K562 (cell line): ENCODE results near the gene SLAMF9. TPM values are rescaled to one million over a fixed set of nuclear protein-coding genes. Genes with fewer than 3 reads are reported as not detected.

Experiments
- ATAC-seq: fragments of 200-7000 bp; cut with Tn5 transposase; 3 replicates; pipeline ENCODE4 v1.9.1; 2020; ENCODE audit warnings: moderate library complexity
- BruUV-seq: library from RNA; stranded (reverse); fragments of 400-500 nt; replicated peaks from 2 replicates; lab custom pipeline; 2021; lab: Mats Ljungman, UMichigan
- CTCF ChIA-PET: fragments of 300-600 bp; formaldehyde crosslinking; extraction: SDS; loops from one replicate; lab custom pipeline; 2021; ENCODE audit warnings: low intra/inter-chr PET ratio; lab: Yijun Ruan, JAX
- POLR2A ChIA-PET: fragments of 300-600, 350-650 bp; sonication (Branson Sonifier 250); formaldehyde crosslinking; extraction: SDS; loops from one replicate; lab custom pipeline; 2021; ENCODE audit warnings: antibody characterized with exemption, inconsistent platforms; lab: Yijun Ruan, JAX
- DNase-seq, 4 experiments: peaks; one replicate each; pipeline versions ENCODE4 v3.0.0 to v3.0.0-alpha.2; 2011 to 2018; ENCODE audit warnings: low spot score in 3 of 4, mixed read lengths in 3 of 4; ENCODE audit errors: extremely low read depth in 1 of 4
- FAIRE-seq: peaks from 2 replicates; lab custom pipeline; 2011; peaks lifted over from hg19 to GRCh38; lab: Jason Lieb, UNC
- H2AFZ ChIP-seq: 2 replicates; pipeline ENCODE4 v1.6.0; 2011; ENCODE audit warnings: low read depth, low read length, control low read depth, inconsistent platforms
- H3K27ac ChIP-seq: fragments of 200-600 bp; 3 replicates; pipeline ENCODE4 v1.8.0; 2011; ENCODE audit warnings: low read depth, mild to moderate bottlenecking, control low read depth, inconsistent platforms, low read length, moderate library complexity, mixed read lengths; ENCODE audit errors: extremely low read depth
- H3K27me3 ChIP-seq, 2 experiments: fragments of 300-600 bp in 1 of 2; 2 replicates in 1 of 2; 3 replicates in 1 of 2; pipeline versions ENCODE4 v1.6.0 to v1.8.0; 2011; ENCODE audit warnings: inconsistent platforms in 2 of 2, low read length in 2 of 2, mild to moderate bottlenecking in 1 of 2, mixed read lengths in 1 of 2, moderate library complexity in 1 of 2; ENCODE audit not compliant: control insufficient read depth in 2 of 2, insufficient read depth in 2 of 2
- H3K36me3 ChIP-seq: fragments of 300-600 bp; 3 replicates; pipeline ENCODE4 v1.8.0; 2011; ENCODE audit warnings: mild to moderate bottlenecking, low read length, inconsistent platforms; ENCODE audit not compliant: control insufficient read depth, insufficient read depth
- H3K4me1 ChIP-seq, 2 experiments: fragments of 200-600 bp in 1 of 2; replicated peaks in 1 of 2; 2 replicates in 1 of 2; 3 replicates in 1 of 2; pipeline versions ENCODE4 v1.5.1 to v1.8.0; 2011; ENCODE audit warnings: inconsistent platforms in 2 of 2, low read length in 2 of 2, mild to moderate bottlenecking in 1 of 2, mixed read lengths in 1 of 2, moderate library complexity in 1 of 2; ENCODE audit not compliant: control insufficient read depth in 2 of 2, insufficient read depth in 2 of 2
- H3K4me2 ChIP-seq: 2 replicates; pipeline ENCODE4 v1.6.1; 2011; ENCODE audit warnings: low read length, control low read depth, inconsistent platforms, mixed read lengths; ENCODE audit not compliant: insufficient read depth
- H3K4me3 ChIP-seq: fragments of 200-600 bp; sonication (generic), shearing (Covaris generic); 2 replicates; pipeline ENCODE4 v1.5.1; 2016; ENCODE audit warnings: control low read depth, inconsistent platforms
- H3K79me2 ChIP-seq: fragments of 200-600 bp; 3 replicates; pipeline ENCODE4 v1.8.0; 2011; ENCODE audit warnings: low read length, inconsistent platforms; ENCODE audit not compliant: control insufficient read depth, insufficient read depth
- H3K9ac ChIP-seq, 2 experiments: 2 replicates each; pipeline versions ENCODE4 v1.6.0 to v1.6.1; 2011; ENCODE audit warnings: low read depth in 2 of 2, low read length in 2 of 2, control low read depth in 1 of 2, inconsistent platforms in 1 of 2, mild to moderate bottlenecking in 1 of 2, mixed read lengths in 1 of 2; ENCODE audit not compliant: insufficient read depth in 1 of 2
- H3K9me1 ChIP-seq: one replicate; pipeline ENCODE4 v1.6.0; 2011; ENCODE audit warnings: inconsistent platforms, mild to moderate bottlenecking, low read length, moderate library complexity; ENCODE audit not compliant: control insufficient read depth, insufficient read depth
- H3K9me3 ChIP-seq: replicated peaks from 2 replicates; pipeline ENCODE4 v1.5.1; 2011; ENCODE audit warnings: low read depth, low read length, inconsistent platforms; ENCODE audit not compliant: control insufficient read depth, insufficient read depth
- H4K20me1 ChIP-seq: replicated peaks from 2 replicates; pipeline ENCODE4 v1.6.1; 2011; ENCODE audit warnings: low read length, inconsistent platforms, mixed read lengths; ENCODE audit not compliant: control insufficient read depth, insufficient read depth
- CXXC5 ChIP-seq: fragments of 250-450 bp; sonication (Bioruptor Pico); IDR thresholded peaks from 2 replicates; pipeline ENCODE4 v1.8.0; 2022; ENCODE audit warnings: inconsistent platforms, mild to moderate bottlenecking, moderate library complexity
- E2F3 ChIP-seq: fragments of 250-450 bp; sonication (Bioruptor Pico); IDR thresholded peaks from 2 replicates; pipeline ENCODE4 v1.4.0; 2020; ENCODE audit warnings: mild to moderate bottlenecking
- JUN ChIP-seq, 2 experiments: sonication (generic) in 1 of 2; formaldehyde crosslinking in 1 of 2; IDR thresholded peaks; 2 replicates each; pipeline versions ENCODE4 v1.6.1 to v1.8.0; 2012 to 2022; ENCODE audit warnings: borderline replicate concordance in 2 of 2, mild to moderate bottlenecking in 2 of 2, improper control_type of control experiment in 1 of 2, low read depth in 1 of 2, low read length in 1 of 2, missing genetic modification reagents in 1 of 2
- MXI1 ChIP-seq: IDR thresholded peaks from 2 replicates; pipeline ENCODE4 v1.6.1; 2011; ENCODE audit warnings: low read depth, mild to moderate bottlenecking, improper control_type of control experiment, low read length
- NFXL1 ChIP-seq: fragments of 450-650 bp; formaldehyde crosslinking; IDR thresholded peaks from 2 replicates; pipeline ENCODE4 v1.4.0; 2021; ENCODE audit warnings: mild to moderate bottlenecking
- RBM17 ChIP-seq: fragments of 200-400 bp; formaldehyde crosslinking; IDR thresholded peaks from 2 replicates; pipeline ENCODE4 v1.6.1; 2017; ENCODE audit warnings: low read depth, mild to moderate bottlenecking, low read length, borderline replicate concordance
- SAFB2 ChIP-seq: fragments of 200-400 bp; formaldehyde crosslinking; IDR thresholded peaks from 2 replicates; pipeline ENCODE4 v1.6.1; 2018; ENCODE audit warnings: borderline replicate concordance, low read length, low read depth, moderate library complexity; ENCODE audit not compliant: severe bottlenecking
- ZKSCAN8 ChIP-seq: fragments of 200-800 bp; sonication (Bioruptor generic); IDR thresholded peaks from 2 replicates; pipeline ENCODE4 v1.6.1; 2016; ENCODE audit warnings: missing genetic modification characterization, missing compliant biosample characterization
- ZNF121 ChIP-seq: sonication (generic); formaldehyde crosslinking; conservative IDR thresholded peaks from 2 replicates; pipeline ENCODE4 v1.8.0; 2022; ENCODE audit warnings: missing genetic modification reagents
- ZNF165 ChIP-seq: fragments of 250-450 bp; sonication (Bioruptor Pico); IDR thresholded peaks from 2 replicates; pipeline ENCODE4 v1.4.0; 2020; ENCODE audit warnings: borderline replicate concordance
- ZNF445 ChIP-seq: fragments of 250-450 bp; sonication (Bioruptor Pico); IDR thresholded peaks from 2 replicates; pipeline ENCODE4 v1.4.0; 2020; ENCODE audit warnings: low read depth, mild to moderate bottlenecking, moderate library complexity
- ZNF668 ChIP-seq: fragments of 250-450 bp; sonication (Bioruptor Pico); IDR thresholded peaks from 2 replicates; pipeline ENCODE4 v1.8.0; 2022; ENCODE audit warnings: mild to moderate bottlenecking, inconsistent platforms
- WGBS: fragments of 100-300 bp; shearing (Covaris generic); methylation state at CpG from one replicate; pipeline ENCODE4 v1.1.6; 2016; ENCODE audit warnings: low coverage, mixed read lengths; ENCODE audit not compliant: insufficient coverage; ENCODE audit errors: missing lambda C conversion rate; 5-methylcytosine and 5-hydroxymethylcytosine counted together
- in situ Hi-C: fragments of 300-500 bp; cut with MboI; formaldehyde crosslinking; loops from 4 replicates; pipeline ENCODE4 v1.15.0; 2018; ENCODE audit warnings: inconsistent platforms, mixed read lengths
- intact Hi-C: fragments of 100-400 bp; cut with micrococcal nuclease; formaldehyde crosslinking; loops from 2 replicates; pipeline ENCODE4 v1.14.2; 2022
- polyA plus RNA-seq, 8 experiments: library from polyadenylated mRNA; depleted of rRNA in 4 of 8; stranded (reverse) in 5 of 8; unstranded in 3 of 8; fragments of >200 nt; fragmentation: Nextera tagmentation in 2 of 8; fragmentation: Illumina TruSeq in 1 of 8; extraction: Ambion mirVana in 2 of 8; extraction: Trizol in 1 of 8; gene quantifications; 2 replicates each; pipeline versions ENCODE4 v1.2.1 to v1.2.3, GENCODE V29; 2011 to 2014; ENCODE audit warnings: inconsistent platforms in 1 of 8, missing spikeins in 1 of 8
- total RNA-seq, 7 experiments: library from RNA; depleted of rRNA in 6 of 7; stranded (reverse); fragments of >200 nt in 6 of 7; fragmentation: Illumina TruSeq in 2 of 7; extraction: Trizol in 2 of 7; gene quantifications; 2 replicates each; pipeline versions ENCODE4 v1.2.1 to v1.2.3, GENCODE V29; 2011 to 2021; ENCODE audit warnings: low replicate concordance in 1 of 7
- TF ChIP-seq, protein P1 (sequence below): fragments of 250-450 bp; sonication (Bioruptor Pico); IDR thresholded peaks from 2 replicates; pipeline ENCODE4 v1.8.0; 2022; ENCODE audit warnings: inconsistent platforms, mild to moderate bottlenecking, moderate library complexity, borderline replicate concordance
- TF ChIP-seq, protein P2 (sequence below): fragments of 250-450 bp; sonication (Bioruptor Pico); IDR thresholded peaks from 2 replicates; pipeline ENCODE4 v1.4.0; 2020; ENCODE audit warnings: mild to moderate bottlenecking, moderate library complexity, borderline replicate concordance
- TF ChIP-seq, protein P3 (sequence below): fragments of 250-450 bp; sonication (Bioruptor Pico); IDR thresholded peaks from 2 replicates; pipeline ENCODE4 v1.5.0; 2021

The SLAMF9 gene
- total and polyA plus RNA-seq, 9 of the 15 experiments (the other 6 are each of a cell fraction or from before 2014, with no cell fraction given): 0.13 to 0.21 TPM; not detected in 7

DNA sequence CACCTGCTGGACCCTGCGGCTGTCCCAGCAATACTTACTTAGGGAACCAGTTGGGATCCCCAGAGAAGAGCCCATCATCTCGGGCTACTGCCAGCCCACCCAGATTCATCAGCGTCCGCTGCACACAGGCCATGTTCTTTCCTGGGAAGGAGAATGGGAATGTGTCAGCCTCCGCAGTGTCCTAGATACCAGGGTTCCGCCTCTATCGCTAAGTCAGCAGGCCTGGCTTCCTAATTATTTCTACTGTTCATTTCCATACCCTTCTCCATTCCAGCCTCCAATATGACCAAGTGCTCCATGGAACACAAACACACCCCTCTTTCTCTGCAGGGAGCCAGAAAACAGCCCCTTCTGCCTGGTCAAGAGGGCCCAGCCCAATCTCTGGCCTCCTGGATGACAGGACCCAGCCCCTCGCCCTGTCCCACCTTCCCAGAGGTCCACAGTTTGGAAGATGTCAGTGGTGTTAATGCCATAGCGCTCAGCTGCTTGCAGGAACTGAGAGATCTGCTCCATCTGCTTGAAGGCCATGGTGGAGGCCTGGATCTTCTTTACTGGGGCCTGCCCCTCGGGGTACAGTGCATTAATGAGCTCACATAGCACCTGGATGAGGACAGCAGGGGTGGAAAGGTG is 34.7 kb downstream of the SLAMF9 start:
- 100% methylated on average over 10 of the region's 10 CpGs for WGBS
- BruUV-seq: no TSS peak
- no peaks in the 10 kb centered on the region for H3K27me3 ChIP-seq
- no peak overlapping the region; the same call in 2 of the 3 replicates for H3K27ac ChIP-seq
- intact Hi-C loops: no loop called here
- no peak overlapping the region for H3K4me3 ChIP-seq
- H3K79me2 ChIP-seq: peaks cover 49% of the 10 kb centered on the region
- TF ChIP-seq E2F3 (CRISPR knock-in tag): no peak
- TF ChIP-seq RBM17: no peak
- TF ChIP-seq, protein P1, sequence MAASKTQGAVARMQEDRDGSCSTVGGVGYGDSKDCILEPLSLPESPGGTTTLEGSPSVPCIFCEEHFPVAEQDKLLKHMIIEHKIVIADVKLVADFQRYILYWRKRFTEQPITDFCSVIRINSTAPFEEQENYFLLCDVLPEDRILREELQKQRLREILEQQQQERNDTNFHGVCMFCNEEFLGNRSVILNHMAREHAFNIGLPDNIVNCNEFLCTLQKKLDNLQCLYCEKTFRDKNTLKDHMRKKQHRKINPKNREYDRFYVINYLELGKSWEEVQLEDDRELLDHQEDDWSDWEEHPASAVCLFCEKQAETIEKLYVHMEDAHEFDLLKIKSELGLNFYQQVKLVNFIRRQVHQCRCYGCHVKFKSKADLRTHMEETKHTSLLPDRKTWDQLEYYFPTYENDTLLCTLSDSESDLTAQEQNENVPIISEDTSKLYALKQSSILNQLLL (CRISPR knock-in tag): no peak
- TF ChIP-seq, protein P2, sequence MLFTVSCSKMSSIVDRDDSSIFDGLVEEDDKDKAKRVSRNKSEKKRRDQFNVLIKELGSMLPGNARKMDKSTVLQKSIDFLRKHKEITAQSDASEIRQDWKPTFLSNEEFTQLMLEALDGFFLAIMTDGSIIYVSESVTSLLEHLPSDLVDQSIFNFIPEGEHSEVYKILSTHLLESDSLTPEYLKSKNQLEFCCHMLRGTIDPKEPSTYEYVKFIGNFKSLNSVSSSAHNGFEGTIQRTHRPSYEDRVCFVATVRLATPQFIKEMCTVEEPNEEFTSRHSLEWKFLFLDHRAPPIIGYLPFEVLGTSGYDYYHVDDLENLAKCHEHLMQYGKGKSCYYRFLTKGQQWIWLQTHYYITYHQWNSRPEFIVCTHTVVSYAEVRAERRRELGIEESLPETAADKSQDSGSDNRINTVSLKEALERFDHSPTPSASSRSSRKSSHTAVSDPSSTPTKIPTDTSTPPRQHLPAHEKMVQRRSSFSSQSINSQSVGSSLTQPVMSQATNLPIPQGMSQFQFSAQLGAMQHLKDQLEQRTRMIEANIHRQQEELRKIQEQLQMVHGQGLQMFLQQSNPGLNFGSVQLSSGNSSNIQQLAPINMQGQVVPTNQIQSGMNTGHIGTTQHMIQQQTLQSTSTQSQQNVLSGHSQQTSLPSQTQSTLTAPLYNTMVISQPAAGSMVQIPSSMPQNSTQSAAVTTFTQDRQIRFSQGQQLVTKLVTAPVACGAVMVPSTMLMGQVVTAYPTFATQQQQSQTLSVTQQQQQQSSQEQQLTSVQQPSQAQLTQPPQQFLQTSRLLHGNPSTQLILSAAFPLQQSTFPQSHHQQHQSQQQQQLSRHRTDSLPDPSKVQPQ (CRISPR knock-in tag): no peak
- TF ChIP-seq JUN (IDR thresholded peaks at IDR 0.05; ENCODE audit: borderline replicate concordance, low read depth, low read length): no peak
- no peak for TF ChIP-seq JUN (CRISPR knock-in tag; IDR thresholded peaks at IDR 0.05; ENCODE audit: borderline replicate concordance)
- no peak for TF ChIP-seq ZNF165 (CRISPR knock-in tag)
- no peak for TF ChIP-seq SAFB2
- no peak for TF ChIP-seq CXXC5
- no peak for TF ChIP-seq MXI1
- TF ChIP-seq ZNF121 (CRISPR knock-in tag): no peak
- TF ChIP-seq, protein P3, sequence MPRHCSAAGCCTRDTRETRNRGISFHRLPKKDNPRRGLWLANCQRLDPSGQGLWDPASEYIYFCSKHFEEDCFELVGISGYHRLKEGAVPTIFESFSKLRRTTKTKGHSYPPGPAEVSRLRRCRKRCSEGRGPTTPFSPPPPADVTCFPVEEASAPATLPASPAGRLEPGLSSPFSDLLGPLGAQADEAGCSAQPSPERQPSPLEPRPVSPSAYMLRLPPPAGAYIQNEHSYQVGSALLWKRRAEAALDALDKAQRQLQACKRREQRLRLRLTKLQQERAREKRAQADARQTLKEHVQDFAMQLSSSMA (CRISPR knock-in tag): no peak
- no peak for TF ChIP-seq ZNF668 (CRISPR knock-in tag)
- no peak for TF ChIP-seq ZKSCAN8 (CRISPR knock-in tag)
- no peak for TF ChIP-seq ZNF445
- TF ChIP-seq NFXL1 (CRISPR knock-in tag): no peak
- H3K9ac ChIP-seq: no peak overlapping the region
- H3K4me1 ChIP-seq: peaks cover 24 to 32% of the 10 kb centered on the region in 2 experiments
- no peak for FAIRE-seq
- peaks cover 72% of the 10 kb centered on the region for H3K36me3 ChIP-seq
- DNase-seq: no peak
- CTCF ChIA-PET: no interaction called here
- no peak overlapping the region for H2AFZ ChIP-seq
- no peak for ATAC-seq
- in situ Hi-C loops: no loop called here
- H3K9me1 ChIP-seq: peaks cover 12% of the 10 kb centered on the region
- H3K9me3 ChIP-seq: no peaks in the 10 kb centered on the region
- POLR2A ChIA-PET: interaction anchor here (0.5 to 1.3 kb wide), 4 partner anchors 10 to 30 kb away, joined by 3 to 4 read pairs (median 4); no protein-coding TSS in a partner anchor
- H3K4me2 ChIP-seq: no peak overlapping the region
- H4K20me1 ChIP-seq: peaks cover 39% of the 10 kb centered on the region
